ENCODE measurements around the gene SHLD2. TPM values are rescaled to one million over a fixed set of nuclear protein-coding genes. Genes with fewer than 3 reads are reported as not detected.
"Not testable (repeated sequence)": the region's sequence is repeated elsewhere in the genome, so short reads cannot be mapped to it uniquely, and the experiment has no call there.

Gene SHLD2
- total and polyA plus RNA-seq, 10 donors: 10.8 to 38.5 (median 24.4) TPM

GRCh38 chr10:87083576-87084290 is 11.3 kb upstream of the SHLD2 start:
- DNase-seq; H3K27me3 ChIP-seq (replicated peaks in 1 of 7); H3K4me3 ChIP-seq; intact Hi-C loops (cut with DNase I; ENCODE audit: low total_unique reads); H3K36me3 ChIP-seq; H3K9me3 ChIP-seq: not testable (repeated sequence)
- Histone ChIP-seq H3K27ac (peak overlapping the region in 4 of 8 donors; percentile 14 to 43 (median 38)), H3K4me1 (peaks cover 11 to 65% (median 37%) of the 10 kb centered on the region in 6 donors)
- 43 to 46% (median 45%) methylated on average over 5 of the region's 5 CpGs for WGBS, 5 donors

- H3K4me1 ChIP-seq: peaks cover 11 to 71% (median 41%) of the 10 kb centered on the region in 6 donors
- DNase-seq; H3K27me3 ChIP-seq (replicated peaks in 1 of 7); intact Hi-C loops (cut with DNase I; ENCODE audit: low total_unique reads); H3K9me3 ChIP-seq; H3K4me3 ChIP-seq: not testable (repeated sequence)
- H3K27ac ChIP-seq: peak overlapping the region in 4 of 8 donors; percentile 14 to 43 (median 38)
- H3K36me3 ChIP-seq: peaks cover 0 to 14% (median 0%) of the 10 kb centered on the region in 6 donors
Measured at GRCh38 chr10:87084291-87084782, 10.7 kb upstream of the SHLD2 start.

- no peak for TF ChIP-seq POLR2A (IDR thresholded peaks at IDR 0.05)
- no peak for TF ChIP-seq CTCF (IDR thresholded peaks at IDR 0.05 in 8 of 11, conservative IDR thresholded peaks at IDR 0.05 in 3 of 11)
- TF ChIP-seq POLR2AphosphoS5 (IDR thresholded peaks at IDR 0.05): no peak
- no peaks in the 10 kb centered on the region for H3K9me3 ChIP-seq
- DNase-seq: no peak
- no peak overlapping the region for H3K4me3 ChIP-seq
- H3K27ac ChIP-seq: no peak overlapping the region
- peaks cover 11 to 83% (median 52%) of the 10 kb centered on the region in 6 donors for H3K4me1 ChIP-seq
- H3K36me3 ChIP-seq: peaks cover 0 to 17% (median 0%) of the 10 kb centered on the region in 6 donors
- H3K27me3 ChIP-seq (replicated peaks in 1 of 7): no peaks in the 10 kb centered on the region
- intact Hi-C loops (cut with DNase I; ENCODE audit: low total_unique reads): no loop called here
- 90 to 96% (median 95%) methylated on average over 1 of the region's 1 CpG for WGBS, 5 donors
Measured at GRCh38 chr10:87085537-87085936, 9.5 kb upstream of the SHLD2 start.

- intact Hi-C loops (cut with DNase I; ENCODE audit: low total_unique reads): no loop called here
- Histone ChIP-seq H3K27me3 (replicated peaks in 1 of 7) (no peaks in the 10 kb centered on the region), H3K9me3 (no peaks in the 10 kb centered on the region), H3K27ac (no peak overlapping the region), H3K4me3 (no peak overlapping the region), H3K4me1 (peaks cover 13 to 89% (median 63%) of the 10 kb centered on the region in 6 donors), H3K36me3 (peaks cover 0 to 17% (median 0%) of the 10 kb centered on the region in 6 donors)
- no peak for DNase-seq
- WGBS, 5 donors: 91 to 95% (median 93%) methylated on average over 4 of the region's 4 CpGs
- TF ChIP-seq POLR2A (IDR thresholded peaks at IDR 0.05) (no peak), POLR2AphosphoS5 (IDR thresholded peaks at IDR 0.05) (no peak), CTCF (IDR thresholded peaks at IDR 0.05 in 8 of 11, conservative IDR thresholded peaks at IDR 0.05 in 3 of 11) (no peak)
Measured at GRCh38 chr10:87089746-87090145, 5.3 kb upstream of the SHLD2 start.

GRCh38 chr10:87090779-87091178 is 4.2 kb upstream of the SHLD2 start:
- Histone ChIP-seq H3K27ac (no peak overlapping the region), H3K36me3 (peaks cover 0 to 17% (median 0%) of the 10 kb centered on the region in 6 donors), H3K27me3 (replicated peaks in 1 of 7) (no peaks in the 10 kb centered on the region), H3K9me3 (no peaks in the 10 kb centered on the region), H3K4me3 (no peak overlapping the region), H3K4me1 (peaks cover 9 to 83% (median 57%) of the 10 kb centered on the region in 6 donors)
- TF ChIP-seq CTCF (IDR thresholded peaks at IDR 0.05 in 8 of 11, conservative IDR thresholded peaks at IDR 0.05 in 3 of 11) (no peak), POLR2A (IDR thresholded peaks at IDR 0.05) (no peak), POLR2AphosphoS5 (IDR thresholded peaks at IDR 0.05) (no peak)
- no peak for DNase-seq
- intact Hi-C loops (cut with DNase I; ENCODE audit: low total_unique reads): no loop called here
- WGBS, 5 donors: 76 to 96% (median 86%) methylated on average over 4 of the region's 4 CpGs
